Glutamatergic neuron (in vitro differentiated cells): ENCODE data around the gene ZNF611. TPM values are rescaled to one million over a fixed set of nuclear protein-coding genes. Genes with fewer than 3 reads are reported as not detected.
"Not testable (repeated sequence)": the region's sequence is repeated elsewhere in the genome, so short reads cannot be mapped to it uniquely, and the experiment has no call there.

Experiments
- DNase-seq: peaks from one replicate; pipeline ENCODE4 v3.0.0; 2022
- H3K27ac Mint-ChIP-seq: one replicate; pipeline ENCODE4 v1.8.0; 2020; ENCODE audit warnings: mild to moderate bottlenecking, mixed read lengths, inconsistent platforms; ENCODE audit not compliant: unreplicated experiment
- H3K27me3 Mint-ChIP-seq: one replicate; pipeline ENCODE4 v1.8.0; 2020; ENCODE audit warnings: mild to moderate bottlenecking, moderate library complexity, mixed read lengths, inconsistent platforms; ENCODE audit not compliant: unreplicated experiment
- H3K36me3 Mint-ChIP-seq: one replicate; pipeline ENCODE4 v1.8.0; 2020; ENCODE audit warnings: mild to moderate bottlenecking, mixed read lengths, inconsistent platforms; ENCODE audit not compliant: unreplicated experiment
- H3K4me1 Mint-ChIP-seq: one replicate; pipeline ENCODE4 v1.8.0; 2020; ENCODE audit warnings: mild to moderate bottlenecking, low read depth, mixed read lengths, inconsistent platforms; ENCODE audit not compliant: unreplicated experiment
- H3K4me3 Mint-ChIP-seq: one replicate; pipeline ENCODE4 v1.8.0; 2020; ENCODE audit warnings: mild to moderate bottlenecking, mixed read lengths, inconsistent platforms; ENCODE audit not compliant: unreplicated experiment
- H3K9me3 Mint-ChIP-seq: one replicate; pipeline ENCODE4 v1.8.0; 2020; ENCODE audit warnings: mild to moderate bottlenecking, moderate library complexity, mixed read lengths, inconsistent platforms; ENCODE audit not compliant: unreplicated experiment
- total RNA-seq: library from RNA; stranded (reverse); fragmentation: NEBNext Ultra II Directional; extraction: Animal tissue kit (Norgen Biotek cat#: 25700); gene quantifications from one replicate; pipeline ENCODE4 v1.2.1, GENCODE V29; 2021; ENCODE audit not compliant: unreplicated experiment
- TF ChIP-seq, protein P1 (sequence below): fragments of 200-600 bp; sonication (generic); IDR thresholded peaks from one replicate; pipeline ENCODE4 v1.5.0; 2021; ENCODE audit not compliant: partially characterized antibody, unreplicated experiment

ZNF611 gene
- total RNA-seq, 1 donor from 2014 or later: 36.2 TPM

DNA sequence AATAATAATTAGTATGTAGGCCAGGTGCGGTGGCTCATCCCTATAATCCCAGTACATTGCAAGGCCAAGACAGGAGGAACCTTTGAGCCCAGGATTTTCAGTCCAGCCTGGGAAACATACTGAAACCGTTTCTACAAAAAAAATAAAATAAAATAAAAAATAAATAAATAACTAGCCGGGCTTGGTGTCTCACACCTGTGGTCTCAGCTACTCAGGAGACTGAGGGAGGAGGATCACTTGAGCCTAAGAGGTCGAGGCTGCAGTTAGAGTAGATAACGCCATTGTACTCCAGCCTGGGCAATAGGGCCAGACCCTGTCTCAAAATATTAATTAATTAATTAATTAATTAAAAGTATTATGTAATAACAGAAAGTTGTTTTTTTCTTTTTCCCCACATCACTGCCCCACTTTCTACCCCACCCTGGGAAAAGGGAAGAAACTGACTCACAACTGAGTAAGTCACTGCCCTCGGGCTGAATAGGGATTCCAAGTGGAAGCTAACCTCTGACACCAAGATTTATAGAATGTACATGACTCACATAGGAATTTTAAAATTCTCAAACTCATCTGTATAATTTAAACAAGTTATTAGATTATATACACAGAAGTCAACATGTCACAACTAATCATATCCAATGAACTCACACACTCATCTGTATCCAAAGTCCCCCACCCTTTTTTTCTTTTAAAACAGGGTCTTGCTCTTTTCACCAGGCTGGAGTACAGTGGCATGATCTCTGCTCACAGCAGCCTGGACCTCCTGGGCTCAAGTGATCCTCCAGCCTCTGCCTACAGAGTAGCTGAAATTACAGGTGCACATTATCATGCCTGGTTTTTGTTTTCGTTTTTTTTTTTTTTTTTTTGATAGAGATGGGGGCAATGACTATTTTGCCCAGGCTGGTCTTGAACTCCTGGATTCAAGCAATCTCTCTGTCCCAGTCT, 12.5 kb downstream of the ZNF611 start:
- H3K4me3 Mint-ChIP-seq: no peak overlapping the region
- TF ChIP-seq, protein P1, sequence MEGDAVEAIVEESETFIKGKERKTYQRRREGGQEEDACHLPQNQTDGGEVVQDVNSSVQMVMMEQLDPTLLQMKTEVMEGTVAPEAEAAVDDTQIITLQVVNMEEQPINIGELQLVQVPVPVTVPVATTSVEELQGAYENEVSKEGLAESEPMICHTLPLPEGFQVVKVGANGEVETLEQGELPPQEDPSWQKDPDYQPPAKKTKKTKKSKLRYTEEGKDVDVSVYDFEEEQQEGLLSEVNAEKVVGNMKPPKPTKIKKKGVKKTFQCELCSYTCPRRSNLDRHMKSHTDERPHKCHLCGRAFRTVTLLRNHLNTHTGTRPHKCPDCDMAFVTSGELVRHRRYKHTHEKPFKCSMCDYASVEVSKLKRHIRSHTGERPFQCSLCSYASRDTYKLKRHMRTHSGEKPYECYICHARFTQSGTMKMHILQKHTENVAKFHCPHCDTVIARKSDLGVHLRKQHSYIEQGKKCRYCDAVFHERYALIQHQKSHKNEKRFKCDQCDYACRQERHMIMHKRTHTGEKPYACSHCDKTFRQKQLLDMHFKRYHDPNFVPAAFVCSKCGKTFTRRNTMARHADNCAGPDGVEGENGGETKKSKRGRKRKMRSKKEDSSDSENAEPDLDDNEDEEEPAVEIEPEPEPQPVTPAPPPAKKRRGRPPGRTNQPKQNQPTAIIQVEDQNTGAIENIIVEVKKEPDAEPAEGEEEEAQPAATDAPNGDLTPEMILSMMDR: no peak
- no peak for DNase-seq
- peaks cover 13% of the 10 kb centered on the region for H3K9me3 Mint-ChIP-seq
- peaks cover 14% of the 10 kb centered on the region for H3K27me3 Mint-ChIP-seq
- H3K27ac Mint-ChIP-seq: no peak overlapping the region
- H3K36me3 Mint-ChIP-seq: peaks cover 35% of the 10 kb centered on the region
- H3K4me1 Mint-ChIP-seq: no peaks in the 10 kb centered on the region

DNA sequence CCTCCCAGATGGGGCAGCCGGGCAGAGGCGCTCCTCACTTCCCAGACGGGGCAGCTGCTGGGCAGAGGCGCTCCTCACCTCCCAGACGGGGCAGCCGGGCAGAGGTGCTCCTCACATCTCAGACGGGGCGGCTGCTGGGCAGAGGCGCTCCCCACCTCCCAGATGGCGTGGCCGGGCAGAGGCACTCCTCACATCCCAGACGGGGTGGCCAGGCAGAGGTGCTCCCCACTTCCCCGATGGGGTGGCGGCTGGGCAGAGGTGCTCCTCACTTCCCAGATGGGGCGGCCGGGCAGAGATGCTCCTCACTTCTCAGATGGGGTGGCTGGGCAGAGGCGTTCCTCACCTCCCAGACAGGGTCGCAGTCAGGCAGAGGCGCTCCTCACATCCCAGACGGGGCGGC, 14.3 kb downstream of the ZNF611 start:
- not testable (repeated sequence) for H3K4me1 Mint-ChIP-seq, DNase-seq, H3K4me3 Mint-ChIP-seq, H3K27ac Mint-ChIP-seq
- H3K27me3 Mint-ChIP-seq: peaks cover 14% of the 10 kb centered on the region
- H3K9me3 Mint-ChIP-seq: peaks cover 16% of the 10 kb centered on the region
- peaks cover 47% of the 10 kb centered on the region for H3K36me3 Mint-ChIP-seq

DNA sequence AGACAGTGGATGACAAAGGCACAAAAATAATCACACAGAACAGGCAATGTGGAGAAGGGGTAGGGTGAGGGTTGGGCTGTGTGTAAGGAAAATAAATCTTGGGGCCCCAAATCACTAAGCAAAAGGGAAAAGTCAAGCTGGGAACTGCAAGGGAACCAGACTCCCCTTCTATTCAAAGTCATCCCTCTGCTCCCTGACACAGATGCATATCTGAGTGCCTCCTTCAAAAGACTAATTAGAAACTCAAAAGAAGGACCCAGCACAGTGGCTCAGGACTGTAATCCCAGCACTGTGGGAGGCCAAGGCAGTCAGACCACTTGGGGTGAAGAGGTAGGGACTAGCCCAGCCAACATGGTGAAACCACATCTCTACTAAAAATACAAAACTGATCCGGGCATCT, 18.3 kb downstream of the ZNF611 start:
- TF ChIP-seq, protein P1: no peak
- no peak for DNase-seq
- Mint-ChIP-seq H3K36me3 (peaks cover 43% of the 10 kb centered on the region), H3K9me3 (peaks cover 14% of the 10 kb centered on the region), H3K27me3 (peaks cover 8% of the 10 kb centered on the region), H3K4me1 (no peaks in the 10 kb centered on the region), H3K27ac (no peak overlapping the region), H3K4me3 (no peak overlapping the region)

DNA sequence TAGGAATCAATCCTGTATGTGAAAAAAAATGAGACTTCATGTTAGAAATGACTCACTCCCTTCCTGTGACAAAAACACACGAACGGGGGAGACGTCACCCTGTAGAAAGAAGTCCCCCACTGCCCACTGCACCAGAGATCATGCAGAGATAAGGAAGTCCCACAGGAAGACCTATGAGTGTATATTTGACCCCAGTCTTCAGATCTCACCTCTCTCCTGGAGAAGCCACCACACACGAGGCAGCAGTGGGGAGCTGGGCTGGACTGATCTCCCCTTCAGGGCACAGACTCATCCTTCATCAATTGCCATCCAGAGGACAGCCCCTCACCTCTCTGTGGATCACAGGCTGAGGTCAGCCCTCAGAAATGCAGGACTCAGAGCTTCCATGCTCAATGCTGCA, 18.9 kb downstream of the ZNF611 start:
- H3K27ac Mint-ChIP-seq, H3K27me3 Mint-ChIP-seq, DNase-seq, H3K4me1 Mint-ChIP-seq, H3K4me3 Mint-ChIP-seq: not testable (repeated sequence)
- Mint-ChIP-seq H3K36me3 (peaks cover 47% of the 10 kb centered on the region), H3K9me3 (peaks cover 14% of the 10 kb centered on the region)

DNA sequence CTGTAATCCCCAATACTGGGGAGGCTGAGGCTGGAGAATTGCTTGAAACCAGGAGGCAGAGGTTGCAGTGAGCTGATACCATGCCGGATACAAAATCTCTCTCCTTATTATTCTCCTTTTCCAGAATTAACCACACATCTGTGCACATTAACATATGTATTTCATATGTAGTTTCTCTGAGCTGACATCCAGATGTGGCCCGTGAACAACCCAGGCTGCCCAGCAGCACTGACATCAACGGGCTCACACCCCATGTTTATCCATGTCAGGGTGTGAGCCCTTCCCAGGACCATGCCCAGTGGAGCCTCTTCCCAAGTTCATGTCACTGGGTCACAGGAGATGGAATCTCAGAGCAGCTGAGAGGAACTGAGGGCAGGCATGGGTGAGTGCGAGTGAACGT, 19.5 kb downstream of the ZNF611 start:
- H3K9me3 Mint-ChIP-seq: peaks cover 14% of the 10 kb centered on the region
- H3K27ac Mint-ChIP-seq, DNase-seq, H3K27me3 Mint-ChIP-seq, H3K4me3 Mint-ChIP-seq, H3K4me1 Mint-ChIP-seq: not testable (repeated sequence)
- peaks cover 51% of the 10 kb centered on the region for H3K36me3 Mint-ChIP-seq

DNA sequence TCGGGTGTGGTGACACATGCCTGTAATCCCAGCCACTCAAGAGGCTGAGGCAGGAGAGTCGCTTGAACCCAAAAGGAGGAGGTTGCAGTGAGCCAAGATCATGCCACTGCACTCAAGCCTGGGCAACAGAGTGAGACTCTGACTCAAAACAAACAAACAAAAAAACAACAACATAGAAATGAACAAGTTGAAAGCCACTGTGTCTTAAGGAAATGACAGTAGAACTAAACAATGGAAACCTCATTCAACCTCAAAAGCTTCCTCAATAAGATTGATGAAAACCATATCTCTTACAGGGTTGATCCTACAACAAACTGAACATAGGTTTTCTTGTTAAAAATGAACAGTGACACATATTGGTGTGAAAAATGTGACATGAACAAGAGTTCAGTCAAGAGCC, 21.8 kb downstream of the ZNF611 start:
- peaks cover 36% of the 10 kb centered on the region for H3K36me3 Mint-ChIP-seq
- not testable (repeated sequence) for H3K27me3 Mint-ChIP-seq, H3K4me1 Mint-ChIP-seq, DNase-seq, H3K4me3 Mint-ChIP-seq, H3K27ac Mint-ChIP-seq, H3K9me3 Mint-ChIP-seq

DNA sequence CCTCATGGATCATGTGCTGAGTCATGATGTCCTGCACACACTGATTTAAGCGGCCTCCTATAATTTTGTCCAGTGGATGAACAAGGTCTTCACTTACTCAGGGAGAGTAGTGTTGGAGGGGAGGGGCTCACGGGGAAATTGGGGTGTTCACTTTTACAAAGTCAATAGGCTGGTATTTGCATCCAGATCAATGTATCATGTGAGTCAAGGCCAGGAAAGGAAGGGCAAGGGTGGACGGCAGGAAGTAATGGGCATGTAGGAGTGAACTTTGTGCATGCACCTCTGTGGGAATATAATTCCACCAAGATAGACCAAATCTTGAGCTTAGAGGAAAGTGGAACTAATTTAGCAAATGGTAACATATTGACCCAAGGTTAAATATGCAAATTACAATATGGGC, 23.2 kb downstream of the ZNF611 start:
- DNase-seq, H3K27ac Mint-ChIP-seq: not testable (repeated sequence)
- H3K36me3 Mint-ChIP-seq: peaks cover 35% of the 10 kb centered on the region

More for the DNA sequence above, 23.2 kb downstream of the ZNF611 start:
- H3K9me3 Mint-ChIP-seq, H3K4me1 Mint-ChIP-seq, H3K4me3 Mint-ChIP-seq, H3K27me3 Mint-ChIP-seq: not testable (repeated sequence)
